Fibroblast of skin of abdomen (primary cell): ENCODE data around the gene HOOK2. TPM values are rescaled to one million over a fixed set of nuclear protein-coding genes. Genes with fewer than 3 reads are reported as not detected.
"Not testable (repeated sequence)": the region's sequence is repeated elsewhere in the genome, so short reads cannot be mapped to it uniquely, and the experiment has no call there.

ENCODE experiments used
- DNase-seq: peaks from one replicate; pipeline ENCODE4 v3.0.0-alpha.2; 2013
- polyA plus RNA-seq, 2 experiments: library from polyadenylated mRNA; unstranded; fragments of 120-200 nt; gene quantifications; one replicate each; pipeline ENCODE4 v1.2.1, GENCODE V29; 2013; ENCODE audit not compliant: insufficient read length in 2 of 2

The HOOK2 gene, protein sequence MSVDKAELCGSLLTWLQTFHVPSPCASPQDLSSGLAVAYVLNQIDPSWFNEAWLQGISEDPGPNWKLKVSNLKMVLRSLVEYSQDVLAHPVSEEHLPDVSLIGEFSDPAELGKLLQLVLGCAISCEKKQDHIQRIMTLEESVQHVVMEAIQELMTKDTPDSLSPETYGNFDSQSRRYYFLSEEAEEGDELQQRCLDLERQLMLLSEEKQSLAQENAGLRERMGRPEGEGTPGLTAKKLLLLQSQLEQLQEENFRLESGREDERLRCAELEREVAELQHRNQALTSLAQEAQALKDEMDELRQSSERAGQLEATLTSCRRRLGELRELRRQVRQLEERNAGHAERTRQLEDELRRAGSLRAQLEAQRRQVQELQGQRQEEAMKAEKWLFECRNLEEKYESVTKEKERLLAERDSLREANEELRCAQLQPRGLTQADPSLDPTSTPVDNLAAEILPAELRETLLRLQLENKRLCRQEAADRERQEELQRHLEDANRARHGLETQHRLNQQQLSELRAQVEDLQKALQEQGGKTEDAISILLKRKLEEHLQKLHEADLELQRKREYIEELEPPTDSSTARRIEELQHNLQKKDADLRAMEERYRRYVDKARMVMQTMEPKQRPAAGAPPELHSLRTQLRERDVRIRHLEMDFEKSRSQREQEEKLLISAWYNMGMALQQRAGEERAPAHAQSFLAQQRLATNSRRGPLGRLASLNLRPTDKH
- 17.4 TPM for polyA plus RNA-seq (2013, experiment 1 of 2; ENCODE audit: insufficient read length)
- 19.6 TPM for polyA plus RNA-seq (2013, experiment 2 of 2; ENCODE audit: insufficient read length)

DNA sequence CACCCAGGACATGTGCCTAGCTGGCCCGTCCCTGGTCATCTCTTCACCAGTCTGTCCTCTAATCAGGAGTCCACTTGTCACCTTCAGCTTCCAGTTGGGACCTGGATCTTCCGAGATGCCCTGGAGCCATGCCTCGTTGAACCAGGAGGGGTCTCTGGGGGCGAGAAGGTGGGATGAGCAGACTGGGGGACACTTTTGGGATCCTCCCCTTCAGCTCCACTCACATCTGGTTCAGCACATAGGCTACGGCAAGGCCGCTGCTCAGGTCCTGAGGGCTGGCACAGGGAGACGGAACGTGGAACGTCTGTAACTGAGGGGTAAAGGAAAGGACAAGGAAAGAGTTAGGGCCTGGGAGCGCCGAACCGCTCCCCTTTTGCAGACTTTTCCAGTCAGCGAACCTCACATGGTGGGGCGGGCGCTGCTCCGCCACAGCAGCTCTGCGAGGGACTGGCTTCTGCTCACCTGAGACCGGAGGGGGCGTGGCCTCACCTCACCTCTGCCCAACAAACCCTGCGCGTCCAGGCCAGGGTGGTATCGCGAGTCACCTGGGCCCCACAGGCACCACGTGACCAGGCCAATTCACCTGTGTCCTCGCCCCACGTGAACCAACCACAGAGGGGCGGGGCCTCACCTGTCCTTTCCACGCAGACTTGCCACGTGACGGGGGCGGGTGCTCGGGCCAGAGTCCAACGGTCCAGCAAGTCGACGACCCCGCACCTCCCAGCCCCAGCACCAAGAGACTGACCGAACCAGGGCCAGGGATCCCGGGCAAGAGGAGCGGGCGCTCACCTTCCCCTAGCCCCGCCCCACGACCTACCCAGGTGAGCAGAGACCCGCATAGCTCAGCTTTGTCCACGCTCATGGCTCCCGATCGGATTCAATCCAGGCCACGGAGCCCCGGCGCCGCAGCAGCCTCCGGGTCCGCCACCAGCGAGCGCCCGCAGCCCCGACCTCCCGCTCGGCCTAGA is at the start of gene HOOK2:
Gene HOOK2 (minus strand): TSS at position 965 of the 968 bp plus-strand sequence. CDS start 103 bp downstream, at position 862.
- DNase-seq: no peak

GRCh38 chr19:12821761-12822160 is 46.4 kb upstream of the HOOK2 start:
- DNase-seq: no peak

GRCh38 chr19:12817810-12818209 is 42.5 kb upstream of the HOOK2 start:
- DNase-seq: not testable (repeated sequence)

- not testable (repeated sequence) for DNase-seq
Measured at GRCh38 chr19:12817188-12817587, 41.8 kb upstream of the HOOK2 start.

DNA sequence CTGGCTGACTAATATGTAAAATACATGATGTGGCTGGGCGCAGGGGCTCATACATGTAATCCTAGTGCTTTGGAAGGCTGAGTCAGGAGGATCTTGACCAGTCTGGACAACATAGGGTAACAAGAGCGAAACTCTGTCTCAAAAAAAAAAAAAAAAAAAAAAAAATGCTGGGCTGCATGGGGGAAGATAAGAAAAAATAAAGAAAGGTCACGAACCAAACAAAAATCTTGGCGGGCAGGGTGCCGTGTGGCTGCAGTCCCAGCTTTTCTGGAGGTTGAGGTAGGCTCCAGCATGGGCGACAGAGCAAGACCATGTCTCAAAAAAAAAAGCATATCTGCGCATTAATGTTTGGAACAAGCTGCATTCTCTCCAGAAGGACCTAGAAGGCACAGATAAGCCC is 39.7 kb upstream of the HOOK2 start:
- DNase-seq: no peak

DNA sequence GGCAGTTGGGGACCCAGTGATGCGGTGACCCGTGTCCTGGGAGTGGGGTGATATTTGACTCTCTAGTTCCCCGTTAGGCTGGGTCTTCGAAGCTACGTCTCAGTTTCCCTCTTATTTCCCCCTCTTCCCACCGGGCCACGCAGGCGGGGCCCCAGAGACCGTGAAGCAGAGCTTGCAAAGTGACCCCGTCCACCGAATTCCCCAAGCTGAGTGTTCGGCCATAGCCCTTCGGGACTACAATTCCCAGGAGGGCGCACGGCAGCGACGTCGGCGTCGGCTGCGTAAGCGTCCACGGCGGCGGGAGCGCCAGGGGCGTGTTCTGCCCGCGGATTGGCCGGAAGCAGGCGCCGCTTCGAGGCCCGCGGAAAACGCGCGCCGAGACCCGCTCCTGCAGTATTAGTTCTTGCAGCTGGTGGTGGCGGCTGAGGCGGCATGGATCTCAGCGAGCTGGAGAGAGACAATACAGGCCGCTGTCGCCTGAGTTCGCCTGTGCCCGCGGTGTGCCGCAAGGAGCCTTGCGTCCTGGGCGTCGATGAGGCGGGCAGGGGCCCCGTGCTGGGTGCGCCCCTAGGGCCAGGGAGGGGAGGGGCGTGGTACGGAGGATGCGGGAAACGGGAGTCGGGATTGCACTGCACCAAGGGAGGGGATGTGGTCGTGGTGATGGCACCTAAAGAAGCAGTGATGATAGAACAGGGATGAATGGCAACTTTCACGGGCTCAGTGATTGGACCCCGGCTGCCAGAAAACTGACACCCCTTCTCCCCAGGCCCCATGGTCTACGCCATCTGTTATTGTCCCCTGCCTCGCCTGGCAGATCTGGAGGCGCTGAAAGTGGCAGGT is 31.1 kb upstream of the HOOK2 start, which contains the start of gene RNASEH2A:
Gene RNASEH2A (plus strand): TSS at position 343 of the 840 bp plus-strand sequence. CDS start 90 bp downstream, at position 433.
- peak; percentile 88 for DNase-seq

GRCh38 chr19:12804051-12804450 is 28.7 kb upstream of the HOOK2 start:
- DNase-seq: no peak

DNA sequence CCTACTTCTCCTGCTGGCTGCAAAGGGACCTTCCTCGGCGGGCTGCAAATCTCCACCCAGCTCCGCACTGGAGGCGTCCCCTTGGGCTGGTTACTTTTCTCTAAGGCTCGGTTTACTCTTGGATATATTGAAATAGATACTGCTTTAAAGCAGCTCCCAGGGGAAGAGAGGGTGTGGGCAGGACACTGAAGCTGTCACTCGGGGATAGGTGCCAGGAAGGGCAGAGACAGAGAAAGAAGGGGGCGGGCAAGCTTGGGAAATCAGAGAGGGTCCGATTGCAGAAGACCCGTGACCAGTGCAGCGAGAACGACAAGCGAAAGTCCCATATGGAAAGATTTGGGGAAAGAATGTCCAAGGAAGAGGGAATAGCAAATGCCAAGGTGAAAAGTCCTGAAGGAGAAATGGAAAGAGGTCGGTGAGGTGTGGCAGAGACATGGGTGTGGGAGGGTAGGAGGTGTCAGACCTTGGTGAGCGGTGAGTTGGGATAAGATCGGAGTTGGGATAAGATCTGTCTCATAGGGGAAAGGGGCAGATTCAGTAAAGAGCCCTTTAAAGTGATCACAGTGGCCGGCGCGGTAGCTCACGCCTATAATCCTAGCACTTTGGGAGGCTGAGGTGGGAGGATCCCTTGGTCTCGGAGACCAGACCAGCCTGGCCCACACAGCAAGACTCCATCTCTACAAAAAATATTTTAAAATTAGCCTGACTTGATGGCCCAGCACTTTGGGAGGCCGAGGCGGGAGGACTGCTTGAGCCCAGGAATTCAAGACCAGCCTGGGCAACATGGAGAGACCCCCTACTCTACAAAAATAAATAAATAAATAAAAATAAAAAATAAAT is 27.1 kb upstream of the HOOK2 start:
- DNase-seq: no peak

DNA sequence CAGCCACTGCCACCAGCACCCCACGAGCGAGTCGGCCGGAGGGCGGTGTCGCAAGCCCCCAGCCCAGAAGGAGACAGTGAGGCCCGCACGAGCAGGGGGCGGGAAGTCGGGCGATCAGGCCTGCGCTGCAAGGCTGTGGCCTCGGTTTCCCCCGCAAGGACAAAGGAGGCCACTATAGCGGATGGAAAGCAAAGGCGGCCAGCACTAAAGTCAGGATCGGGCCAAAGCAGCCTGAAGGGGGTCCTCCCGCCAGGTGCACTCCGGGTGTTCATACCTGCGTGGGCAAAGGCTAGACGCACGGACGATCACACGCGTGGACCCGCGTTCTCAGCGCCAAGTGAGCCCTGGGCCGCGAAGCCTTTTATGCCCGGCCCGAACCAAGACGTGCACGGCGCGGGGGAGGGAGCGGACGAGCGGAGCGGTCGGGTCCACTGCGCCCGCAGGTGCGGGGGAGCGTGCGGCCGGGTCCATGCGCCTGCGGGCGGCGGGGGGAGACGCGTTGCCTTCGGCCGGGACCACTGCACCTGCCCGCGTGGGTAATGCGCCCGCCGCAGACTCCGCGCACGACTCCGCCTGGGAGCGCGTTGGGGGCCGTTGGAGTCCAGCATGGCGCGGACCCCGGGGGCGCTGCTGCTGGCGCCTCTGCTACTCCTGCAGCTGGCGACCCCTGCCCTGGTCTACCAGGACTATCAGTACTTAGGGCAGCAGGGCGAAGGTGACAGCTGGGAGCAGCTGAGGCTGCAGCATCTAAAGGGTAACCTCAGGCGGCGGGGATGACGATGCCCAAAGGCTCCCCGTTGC is 26.3 kb upstream of the HOOK2 start, which contains the start of the genes PRDX2 and THSD8:
Gene PRDX2 (minus strand): TSS at position 335 of the 801 bp plus-strand sequence. CDS start 539 bp downstream, outside the sequence.
Gene THSD8 (plus strand): TSS at position 604 of the 801 bp plus-strand sequence. CDS start 3 bp downstream, at position 607.
- peak; percentile 71 for DNase-seq

- no peak for DNase-seq
Measured at GRCh38 chr19:12800923-12801465, 25.6 kb upstream of the HOOK2 start.

DNA sequence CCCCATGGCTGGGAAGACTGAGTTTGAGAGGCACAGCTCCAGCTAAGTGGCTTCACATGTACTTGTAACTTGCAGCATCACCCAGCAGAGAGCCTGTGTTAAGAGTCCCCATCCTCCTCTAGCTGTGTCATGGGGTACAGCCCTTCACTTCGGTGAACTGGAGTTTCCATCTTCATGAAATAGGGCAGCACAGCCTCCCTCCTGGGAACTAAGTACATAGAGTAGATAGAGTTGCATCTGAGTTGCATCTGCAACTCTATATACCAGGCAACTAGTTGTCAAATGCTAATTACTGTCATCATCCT is 25.1 kb upstream of the HOOK2 start:
- no peak for DNase-seq

GRCh38 chr19:12799742-12800465 is 24.6 kb upstream of the HOOK2 start:
- no peak for DNase-seq

DNA sequence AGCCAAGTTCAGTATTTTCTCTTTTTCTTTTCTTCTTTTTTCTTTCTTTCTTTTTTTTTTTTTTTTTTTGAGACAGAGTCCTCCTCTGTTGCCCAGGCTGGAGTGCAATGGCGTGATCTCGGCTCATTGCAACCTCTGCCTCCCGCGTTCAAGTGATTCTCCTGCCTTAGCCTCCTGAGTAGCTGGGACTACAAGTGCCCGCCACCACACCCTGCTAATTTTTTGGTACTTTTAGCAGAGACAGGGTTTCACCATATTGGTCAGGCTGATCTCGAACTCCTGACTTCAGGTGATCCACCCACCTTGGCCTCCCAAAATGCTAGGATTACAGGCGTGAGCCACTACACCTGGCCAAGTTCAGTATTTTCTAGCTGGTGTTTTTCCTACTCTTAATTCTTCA is 22.3 kb upstream of the HOOK2 start:
- not testable (repeated sequence) for DNase-seq

DNA sequence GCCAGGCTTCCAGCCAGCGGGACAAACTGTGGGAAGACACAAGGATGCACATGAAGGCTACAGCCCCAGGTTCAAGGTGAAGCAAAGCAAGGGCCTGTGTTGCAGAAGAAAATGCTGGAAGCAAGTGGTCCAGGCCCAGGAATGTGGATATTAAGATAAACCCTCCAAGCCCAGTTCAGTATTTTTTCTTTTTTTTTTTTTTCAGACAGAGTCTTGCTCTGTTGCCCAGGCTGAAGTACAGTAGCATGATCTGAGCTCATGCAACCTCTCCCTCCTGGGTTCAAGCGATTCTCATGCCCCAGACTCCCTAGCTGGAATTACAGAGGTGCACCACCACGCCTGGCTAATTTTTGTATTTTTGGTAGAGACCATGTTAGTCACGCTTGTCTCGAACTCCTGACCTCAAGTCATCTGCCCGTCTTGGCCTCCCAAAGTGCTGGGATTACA is 21.8 kb upstream of the HOOK2 start:
- no peak for DNase-seq

DNA sequence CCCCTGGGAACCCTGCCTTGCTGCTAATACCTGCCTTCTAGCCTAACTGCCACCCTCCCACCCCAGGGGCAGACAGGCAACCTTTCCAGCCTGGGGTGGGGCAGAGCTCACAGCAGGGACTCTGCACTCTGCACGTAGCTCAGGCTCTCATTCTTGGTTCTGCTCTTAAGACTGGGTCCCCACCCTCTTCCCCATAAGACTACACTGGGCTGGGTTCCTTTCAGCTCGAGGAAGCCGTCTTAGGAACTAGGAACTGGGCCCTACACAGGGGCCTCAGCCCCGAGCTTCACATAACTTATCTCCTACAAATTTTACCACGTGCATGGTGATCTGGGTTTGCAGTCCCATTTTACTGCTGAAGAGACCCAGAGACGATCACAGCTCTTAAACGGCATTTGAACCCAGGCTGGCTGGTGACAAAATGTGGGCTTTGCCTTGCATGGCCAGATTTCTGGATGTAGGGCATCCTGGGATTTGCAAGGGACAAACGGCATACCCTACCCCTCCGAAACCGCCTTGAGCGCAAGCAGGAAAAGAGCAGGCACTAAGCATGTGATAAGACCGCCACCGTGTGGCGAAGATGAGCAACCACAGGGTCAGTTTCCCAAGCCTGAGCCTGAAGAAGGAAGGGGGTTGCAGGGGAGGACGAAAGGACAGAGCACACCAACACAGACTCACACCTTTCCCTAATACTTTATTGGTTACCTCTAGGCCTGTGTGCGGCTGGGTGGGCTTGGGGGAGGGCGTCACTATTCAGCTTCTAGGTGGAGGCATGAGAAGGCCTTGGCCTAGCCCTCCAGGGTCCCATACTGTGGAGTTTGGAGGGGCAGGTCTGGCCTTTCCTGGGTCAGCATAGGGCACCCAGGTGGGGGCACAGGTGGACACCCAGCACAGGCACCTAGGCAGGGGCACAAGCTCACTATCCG is 21.1 kb upstream of the HOOK2 start:
- peak; percentile 78 for DNase-seq

- DNase-seq: no peak
Measured at GRCh38 chr19:12794971-12795381, 19.6 kb upstream of the HOOK2 start.
